HUES48 (cell line): ENCODE measurements around the gene DET1.
"Not testable (repeated sequence)": the region's sequence is repeated elsewhere in the genome, so short reads cannot be mapped to it uniquely, and the experiment has no call there.

Source experiments
- H3K27ac ChIP-seq: one replicate; pipeline ENCODE4 v1.7.0; 2013; ENCODE audit warnings: low read depth, low read length, inconsistent platforms
- H3K27me3 ChIP-seq: 2 replicates; pipeline ENCODE4 v1.6.1; 2013; ENCODE audit warnings: mild to moderate bottlenecking, low read length; ENCODE audit not compliant: control insufficient read depth, insufficient read depth
- H3K36me3 ChIP-seq: 2 replicates; pipeline ENCODE4 v1.6.1; 2013; ENCODE audit warnings: low read length; ENCODE audit not compliant: control insufficient read depth, insufficient read depth
- H3K4me1 ChIP-seq: 2 replicates; pipeline ENCODE4 v1.6.1; 2013; ENCODE audit warnings: mild to moderate bottlenecking, low read length; ENCODE audit not compliant: control insufficient read depth, insufficient read depth
- H3K4me3 ChIP-seq: 2 replicates; pipeline ENCODE4 v1.5.1; 2013; ENCODE audit warnings: mild to moderate bottlenecking, low read depth, low read length
- H3K9ac ChIP-seq: 2 replicates; pipeline ENCODE4 v1.6.1; 2013; ENCODE audit warnings: mild to moderate bottlenecking, low read depth, low read length, moderate library complexity
- H3K9me3 ChIP-seq: 2 replicates; pipeline ENCODE4 v1.6.1; 2013; ENCODE audit warnings: low read length; ENCODE audit not compliant: control insufficient read depth, insufficient read depth

The DET1 gene

GRCh38 chr15:88524094-88524493, 22.4 kb downstream of the DET1 start:
- not testable (repeated sequence) for H3K9me3 ChIP-seq, H3K27ac ChIP-seq, H3K4me1 ChIP-seq, H3K27me3 ChIP-seq, H3K9ac ChIP-seq, H3K4me3 ChIP-seq
- peaks cover 28% of the 10 kb centered on the region for H3K36me3 ChIP-seq

- Histone ChIP-seq H3K27ac (no peak overlapping the region), H3K27me3 (no peaks in the 10 kb centered on the region), H3K4me1 (no peaks in the 10 kb centered on the region), H3K9me3 (peaks cover 4% of the 10 kb centered on the region; the same call in 1 of the 2 replicates), H3K9ac (no peak overlapping the region), H3K4me3 (no peak overlapping the region), H3K36me3 (no peaks in the 10 kb centered on the region)
Measured at GRCh38 chr15:88518903-88519302, 27.6 kb downstream of the DET1 start.

GRCh38 chr15:88513195-88513594, 33.3 kb downstream of the DET1 start:
- no peak overlapping the region for H3K4me3 ChIP-seq
- no peaks in the 10 kb centered on the region for H3K27me3 ChIP-seq
- H3K9ac ChIP-seq, result no peak overlapping the region
- H3K4me1 ChIP-seq, result no peaks in the 10 kb centered on the region
- H3K9me3 ChIP-seq, result no peaks in the 10 kb centered on the region
- H3K36me3 ChIP-seq, result peaks cover 15% of the 10 kb centered on the region
- no peak overlapping the region for H3K27ac ChIP-seq

- Histone ChIP-seq H3K27ac (no peak overlapping the region), H3K9me3 (no peaks in the 10 kb centered on the region), H3K9ac (no peak overlapping the region), H3K4me1 (no peaks in the 10 kb centered on the region), H3K27me3 (no peaks in the 10 kb centered on the region), H3K4me3 (no peak overlapping the region), H3K36me3 (peaks cover 15% of the 10 kb centered on the region)
Measured at GRCh38 chr15:88512601-88513000, 33.9 kb downstream of the DET1 start.

- H3K9ac ChIP-seq, result no peak overlapping the region
- no peaks in the 10 kb centered on the region for H3K9me3 ChIP-seq
- no peak overlapping the region for H3K4me3 ChIP-seq
- H3K27ac ChIP-seq, result no peak overlapping the region
- H3K27me3 ChIP-seq, result no peaks in the 10 kb centered on the region
- peaks cover 15% of the 10 kb centered on the region for H3K36me3 ChIP-seq
- H3K4me1 ChIP-seq, result no peaks in the 10 kb centered on the region
Measured at GRCh38 chr15:88512078-88512477, 34.4 kb downstream of the DET1 start.

- H3K4me3 ChIP-seq, result no peak overlapping the region
- no peaks in the 10 kb centered on the region for H3K9me3 ChIP-seq
- peaks cover 15% of the 10 kb centered on the region for H3K36me3 ChIP-seq
- H3K27me3 ChIP-seq, result no peaks in the 10 kb centered on the region
- H3K9ac ChIP-seq, result no peak overlapping the region
- H3K27ac ChIP-seq, result no peak overlapping the region
- no peaks in the 10 kb centered on the region for H3K4me1 ChIP-seq
Measured at GRCh38 chr15:88511161-88511560, 35.3 kb downstream of the DET1 start.

GRCh38 chr15:88509964-88510363, 36.5 kb downstream of the DET1 start:
- Histone ChIP-seq H3K9me3 (no peaks in the 10 kb centered on the region), H3K9ac (no peak overlapping the region), H3K36me3 (peaks cover 15% of the 10 kb centered on the region), H3K27me3 (no peaks in the 10 kb centered on the region), H3K4me1 (peaks cover 3% of the 10 kb centered on the region; the same call in 1 of the 2 replicates), H3K4me3 (no peak overlapping the region), H3K27ac (no peak overlapping the region)

GRCh38 chr15:88509321-88509720, 37.2 kb downstream of the DET1 start:
- Histone ChIP-seq H3K9me3 (no peaks in the 10 kb centered on the region), H3K36me3 (peaks cover 15% of the 10 kb centered on the region), H3K4me3 (no peak overlapping the region), H3K27ac (no peak overlapping the region), H3K9ac (no peak overlapping the region), H3K27me3 (no peaks in the 10 kb centered on the region), H3K4me1 (peaks cover 9% of the 10 kb centered on the region; the same call in 1 of the 2 replicates)

GRCh38 chr15:88506628-88507027, 39.9 kb downstream of the DET1 start:
- Histone ChIP-seq H3K27me3 (no peaks in the 10 kb centered on the region), H3K27ac (no peak overlapping the region), H3K9ac (no peak overlapping the region), H3K4me1 (peaks cover 22% of the 10 kb centered on the region), H3K4me3 (no peak overlapping the region), H3K9me3 (no peaks in the 10 kb centered on the region), H3K36me3 (peaks cover 6% of the 10 kb centered on the region)

GRCh38 chr15:88505721-88506120, 40.8 kb downstream of the DET1 start:
- H3K36me3 ChIP-seq, result no peaks in the 10 kb centered on the region

GRCh38 chr15:88504445-88504844, 42.0 kb downstream of the DET1 start:
- Histone ChIP-seq H3K27ac (no peak overlapping the region), H3K36me3 (no peaks in the 10 kb centered on the region), H3K9me3 (no peaks in the 10 kb centered on the region), H3K4me1 (peaks cover 22% of the 10 kb centered on the region), H3K4me3 (no peak overlapping the region), H3K9ac (no peak overlapping the region), H3K27me3 (no peaks in the 10 kb centered on the region)

More at GRCh38 chr15:88505721-88506120, 40.8 kb downstream of the DET1 start:
- Histone ChIP-seq H3K27ac (no peak overlapping the region), H3K9me3 (no peaks in the 10 kb centered on the region), H3K4me3 (no peak overlapping the region), H3K4me1 (peaks cover 22% of the 10 kb centered on the region), H3K9ac (no peak overlapping the region), H3K27me3 (no peaks in the 10 kb centered on the region)

- Histone ChIP-seq H3K36me3 (no peaks in the 10 kb centered on the region), H3K9me3 (no peaks in the 10 kb centered on the region), H3K27ac (no peak overlapping the region), H3K9ac (no peak overlapping the region), H3K27me3 (no peaks in the 10 kb centered on the region), H3K4me3 (no peak overlapping the region), H3K4me1 (peaks cover 9% of the 10 kb centered on the region)
Measured at GRCh38 chr15:88498996-88499395, 47.5 kb downstream of the DET1 start.
